DND-41 (cell line): Measurements from ENCODE around the gene SLC38A3.

ENCODE experiments used
- ATAC-seq: fragments of 200-7000 bp; cut with Tn5 transposase; 3 replicates; pipeline ENCODE4 v1.9.1; 2021; ENCODE audit warnings: low read depth; ENCODE audit not compliant: insufficient read depth
- DNase-seq: peaks from one replicate; pipeline ENCODE4 v3.0.0-alpha.2; 2020
- H2AFZ ChIP-seq: 2 replicates; pipeline ENCODE4 v1.6.0; 2012; ENCODE audit warnings: low read depth, low read length
- H3K27ac ChIP-seq: 2 replicates; pipeline ENCODE4 v1.5.1; 2012; ENCODE audit warnings: low read length, inconsistent platforms
- H3K27me3 ChIP-seq: fragments of 200-600 bp; sonication (generic); 2 replicates; pipeline ENCODE4 v1.6.0; 2012; ENCODE audit warnings: low read length, mild to moderate bottlenecking, inconsistent platforms; ENCODE audit not compliant: insufficient read depth, poor library complexity
- H3K36me3 ChIP-seq: 2 replicates; pipeline ENCODE4 v1.5.1; 2012; ENCODE audit warnings: low read length, inconsistent platforms; ENCODE audit not compliant: insufficient read depth
- H3K4me1 ChIP-seq: 2 replicates; pipeline ENCODE4 v1.5.1; 2012; ENCODE audit warnings: mild to moderate bottlenecking, low read length; ENCODE audit not compliant: insufficient read depth
- H3K4me2 ChIP-seq: 2 replicates; pipeline ENCODE4 v1.6.0; 2012; ENCODE audit warnings: mild to moderate bottlenecking, moderate library complexity, low read length, inconsistent platforms; ENCODE audit not compliant: insufficient read depth
- H3K4me3 ChIP-seq, 2 experiments: fragments of 200-600 bp in 1 of 2; shearing (Covaris generic) in 1 of 2; 2 replicates each; pipeline ENCODE4 v1.5.1; 2012 to 2016; ENCODE audit warnings: inconsistent platforms in 2 of 2, low read length in 2 of 2, mild to moderate bottlenecking in 2 of 2, low read depth in 1 of 2, moderate library complexity in 1 of 2
- H3K79me2 ChIP-seq: 2 replicates; pipeline ENCODE4 v1.6.0; 2012; ENCODE audit warnings: low read length, inconsistent platforms; ENCODE audit not compliant: insufficient read depth
- H3K9ac ChIP-seq: 2 replicates; pipeline ENCODE4 v1.6.0; 2012; ENCODE audit warnings: low read depth, mild to moderate bottlenecking, inconsistent platforms, low read length, moderate library complexity
- H3K9me3 ChIP-seq: 2 replicates; pipeline ENCODE4 v1.5.1; 2012; ENCODE audit warnings: low read length, moderate library complexity, mild to moderate bottlenecking, inconsistent platforms; ENCODE audit not compliant: insufficient read depth, severe bottlenecking
- H4K20me1 ChIP-seq: 2 replicates; pipeline ENCODE4 v1.6.0; 2012; ENCODE audit warnings: low read length; ENCODE audit not compliant: insufficient read depth
- CTCF ChIP-seq: IDR thresholded peaks from 2 replicates; pipeline ENCODE4 v1.5.1; 2012; ENCODE audit warnings: borderline replicate concordance, low read length, moderate library complexity, mild to moderate bottlenecking; ENCODE audit not compliant: poor library complexity, severe bottlenecking; ENCODE audit errors: extremely low read depth
- EZH2 ChIP-seq: IDR thresholded peaks from 3 replicates; pipeline ENCODE4 v1.6.1; 2012; ENCODE audit warnings: borderline replicate concordance, low read depth, mild to moderate bottlenecking, moderate library complexity, low read length, inconsistent platforms; ENCODE audit not compliant: severe bottlenecking

SLC38A3 gene

GRCh38 chr3:50221411-50222168 is 16.5 kb downstream of the SLC38A3 start:
- Histone ChIP-seq H4K20me1 (no peaks in the 10 kb centered on the region), H3K4me2 (no peak overlapping the region), H3K9ac (no peak overlapping the region), H3K9me3 (no peaks in the 10 kb centered on the region), H3K36me3 (no peaks in the 10 kb centered on the region), H2AFZ (no peak overlapping the region), H3K27ac (no peak overlapping the region), H3K4me3 (no peak overlapping the region), H3K27me3 (no peaks in the 10 kb centered on the region), H3K4me1 (peaks cover 13% of the 10 kb centered on the region), H3K79me2 (no peaks in the 10 kb centered on the region)
- no peak for ATAC-seq
- TF ChIP-seq CTCF: no peak
- TF ChIP-seq EZH2: no peak
- DNase-seq: no peak

GRCh38 chr3:50222169-50222528 is 17.1 kb downstream of the SLC38A3 start:
- H3K27me3 ChIP-seq: no peaks in the 10 kb centered on the region
- no peak overlapping the region for H3K4me2 ChIP-seq
- H3K4me3 ChIP-seq: no peak overlapping the region
- ATAC-seq (no peak), DNase-seq (no peak)
- H2AFZ ChIP-seq: no peak overlapping the region
- H3K27ac ChIP-seq: no peak overlapping the region
- H4K20me1 ChIP-seq: no peaks in the 10 kb centered on the region
- H3K4me1 ChIP-seq: peaks cover 18% of the 10 kb centered on the region
- no peak overlapping the region for H3K9ac ChIP-seq
- no peak for TF ChIP-seq EZH2
- no peak for TF ChIP-seq CTCF
- no peaks in the 10 kb centered on the region for H3K36me3 ChIP-seq
- H3K79me2 ChIP-seq: no peaks in the 10 kb centered on the region
- H3K9me3 ChIP-seq: no peaks in the 10 kb centered on the region

GRCh38 chr3:50224639-50225038 is 19.6 kb downstream of the SLC38A3 start:
- Histone ChIP-seq H3K4me2 (no peak overlapping the region), H3K27me3 (no peaks in the 10 kb centered on the region), H3K36me3 (no peaks in the 10 kb centered on the region; the same call in 1 of the 2 replicates), H2AFZ (no peak overlapping the region), H4K20me1 (no peaks in the 10 kb centered on the region), H3K79me2 (peaks cover 9% of the 10 kb centered on the region), H3K9me3 (no peaks in the 10 kb centered on the region), H3K27ac (no peak overlapping the region), H3K4me3 (no peak overlapping the region), H3K4me1 (peaks cover 32% of the 10 kb centered on the region), H3K9ac (no peak overlapping the region)
- no peak for ATAC-seq
- no peak for TF ChIP-seq CTCF
- no peak for TF ChIP-seq EZH2
- no peak for DNase-seq
